GM13977 (cell line): ENCODE data around the gene TMEM92.

Experiments
- DNase-seq: peaks from one replicate; pipeline ENCODE4 v3.0.0; 2012; ENCODE audit warnings: low spot score
- CTCF ChIP-seq: IDR thresholded peaks from 2 replicates; pipeline ENCODE4 v1.5.1; 2012; ENCODE audit warnings: mild to moderate bottlenecking, control low read depth; ENCODE audit not compliant: insufficient read depth; ENCODE audit errors: extremely low read depth, missing control alignments
- in situ Hi-C: fragments of 300-500 bp; cut with MboI; formaldehyde crosslinking; loops from one replicate; pipeline ENCODE4 v1.12.0; 2022; ENCODE audit warnings: low sequenced_read_pairs, low pct_unique_long_range_greater_than_20kb, mixed read lengths, inconsistent platforms; ENCODE audit not compliant: unreplicated experiment

Gene TMEM92

GRCh38 chr17:50265690-50266315 is 8.5 kb upstream of the TMEM92 start:
- no peak for DNase-seq
- in situ Hi-C loops: no loop called here
- no peak for TF ChIP-seq CTCF

- in situ Hi-C loops: no loop called here
- no peak for TF ChIP-seq CTCF
- peak; percentile 17 for DNase-seq
Measured at GRCh38 chr17:50266384-50267073, 7.7 kb upstream of the TMEM92 start.

GRCh38 chr17:50267074-50267841 is 7.0 kb upstream of the TMEM92 start:
- peak; percentile 14 for DNase-seq
- in situ Hi-C loops: no loop called here
- TF ChIP-seq CTCF: no peak

GRCh38 chr17:50268026-50268425 is 6.2 kb upstream of the TMEM92 start:
- no peak for DNase-seq
- in situ Hi-C loops: no loop called here
- no peak for TF ChIP-seq CTCF

- no peak for TF ChIP-seq CTCF
- no peak for DNase-seq
- in situ Hi-C loops: no loop called here
Measured at GRCh38 chr17:50268743-50269275, 5.5 kb upstream of the TMEM92 start.
